Measurements from ENCODE around the gene RGS2. TPM values are rescaled to one million over a fixed set of nuclear protein-coding genes. Genes with fewer than 3 reads are reported as not detected.

Gene RGS2
- total and polyA plus RNA-seq, 2 of the 4 experiments (the other 2 are of a cell fraction): 13.5 to 19.7 TPM

- ChIA-PET CTCF (no interaction called here), POLR2A (ENCODE audit: unreplicated experiment) (no interaction called here)
- no peak overlapping the region for H3K4me2 ChIP-seq (ENCODE audit: low read depth, low read length)
- H2BK120ac ChIP-seq (ENCODE audit: low read depth, low read length): peak overlapping the region; percentile 54; the same call in 1 of the 2 replicates
- no peak for TF ChIP-seq RAD21 (IDR thresholded peaks at IDR 0.05; ENCODE audit: low read length)
- TF ChIP-seq RFX5 (IDR thresholded peaks at IDR 0.05; ENCODE audit: low read depth, low read length): no peak
- no peak for TF ChIP-seq NFE2L2 (IDR thresholded peaks at IDR 0.05; ENCODE audit: low read depth, low read length)
- no peak for TF ChIP-seq CTCF (conservative IDR thresholded peaks at IDR 0.05; ENCODE audit: low read depth, low read length)
- TF ChIP-seq CEBPB (IDR thresholded peaks at IDR 0.05; ENCODE audit: low read depth, low read length): no peak
- TF ChIP-seq CHD1 (IDR thresholded peaks at IDR 0.05; ENCODE audit: low read depth, low read length): no peak
- no peak for TF ChIP-seq FOS (IDR thresholded peaks at IDR 0.05; ENCODE audit: low read depth, low read length)
- no peak for TF ChIP-seq RCOR1 (IDR thresholded peaks at IDR 0.05; ENCODE audit: insufficient replicate concordance, low read length)
- no peak for TF ChIP-seq ELK1 (IDR thresholded peaks at IDR 0.05; ENCODE audit: borderline replicate concordance, low read depth, low read length)
- TF ChIP-seq POLR2A (IDR thresholded peaks at IDR 0.05; ENCODE audit: low read depth, low read length): no peak
- TF ChIP-seq MXI1 (IDR thresholded peaks at IDR 0.05; ENCODE audit: borderline replicate concordance, low read depth, low read length): no peak
- TF ChIP-seq MAZ (IDR thresholded peaks at IDR 0.05; ENCODE audit: borderline replicate concordance, low read depth, low read length): no peak
- no peak for TF ChIP-seq SMC3 (IDR thresholded peaks at IDR 0.05; ENCODE audit: low read depth, low read length)
- no peak for TF ChIP-seq BHLHE40 (IDR thresholded peaks at IDR 0.05; ENCODE audit: low read depth, low read length)
- no peak for TF ChIP-seq USF2 (IDR thresholded peaks at IDR 0.05; ENCODE audit: low read depth, low read length)
- no peak for TF ChIP-seq MAFK (IDR thresholded peaks at IDR 0.05; ENCODE audit: low read depth, low read length)
- no peaks in the 10 kb centered on the region for H3K36me3 ChIP-seq (ENCODE audit: control insufficient read depth, insufficient read depth, low read length)
- H2BK20ac ChIP-seq (ENCODE audit: low read depth, low read length): no peak overlapping the region
- no TSS peak for BruUV-seq (replicated peaks)
- H3K23ac ChIP-seq (ENCODE audit: low read depth, low read length): no peak overlapping the region
- no peak overlapping the region for H2BK5ac ChIP-seq (ENCODE audit: low read depth, low read length, poor library complexity, severe bottlenecking)
- H3K27me3 ChIP-seq (ENCODE audit: control insufficient read depth, insufficient read depth, low read length): no peaks in the 10 kb centered on the region
- intact Hi-C loops (cut with micrococcal nuclease): loop anchor here (5.0 kb wide), 1 partner anchor 35 kb away; no protein-coding TSS in a partner anchor
- no peak overlapping the region for H2AFZ ChIP-seq (replicated peaks; ENCODE audit: low read length, poor library complexity)
- dilution Hi-C loops (cut with HindIII; ENCODE audit: low sequenced_read_pairs, unreplicated experiment): no loop called here
- H3K27ac ChIP-seq (ENCODE audit: insufficient read depth, low read length): no peak overlapping the region
- no peak overlapping the region for H3K4me3 ChIP-seq (ENCODE audit: insufficient read depth, low read depth, low read length)
- peak overlapping the region; percentile 48; the same call in 1 of the 2 replicates for H2AK5ac ChIP-seq (ENCODE audit: low read depth, low read length)
- 0 out of 3 replicates have a peak overlapping the region, but pooled peaks have one; percentile 68 for H2BK15ac ChIP-seq (ENCODE audit: low read depth, low read length)
- no peaks in the 10 kb centered on the region for H4K20me1 ChIP-seq (ENCODE audit: insufficient read depth, low read length)
- H2AK9ac ChIP-seq (replicated peaks; ENCODE audit: low read depth, low read length, poor library complexity): no peak overlapping the region
- H3K56ac ChIP-seq (ENCODE audit: extremely low read depth, insufficient read depth, low read length): no peak overlapping the region
- H3K9me3 ChIP-seq (ENCODE audit: control insufficient read depth, insufficient read depth, low read length): no peaks in the 10 kb centered on the region
- no peak overlapping the region for H4K8ac ChIP-seq (ENCODE audit: low read depth in 2 of 2, low read length in 2 of 2)
- H3K9me1 ChIP-seq (ENCODE audit: insufficient read depth, low read length): peaks cover 10% of the 10 kb centered on the region
- ATAC-seq (ENCODE audit: low read depth): no peak
- peak overlapping the region; percentile 31 for H4K91ac ChIP-seq (ENCODE audit: insufficient read depth, low read depth, low read length)
- H3K4me1 ChIP-seq (ENCODE audit: control insufficient read depth, insufficient read depth, low read length): peaks cover 18% of the 10 kb centered on the region
- no peaks in the 10 kb centered on the region for H3K79me1 ChIP-seq (ENCODE audit: low read depth in 1 of 2, low read length in 2 of 2)
- no CpG with 5 or more reads among the region's 2 CpGs for WGBS, 2 experiments (ENCODE audit: extremely low coverage in 2 of 2, insufficient read length in 1 of 2)
- no peak overlapping the region; the same call in 1 of the 2 replicates for H4K5ac ChIP-seq (ENCODE audit: low read depth, low read length)
- DNase-seq: no peak
- in situ Hi-C loops (cut with MboI; ENCODE audit: low sequenced_read_pairs): no loop called here
- H3K18ac ChIP-seq (ENCODE audit: low read depth, low read length): 0 out of 2 replicates have a peak overlapping the region, but pooled peaks have one; percentile 2
- H3K4ac ChIP-seq (ENCODE audit: low read depth, low read length): 0 out of 2 replicates have a peak overlapping the region, but pooled peaks have one; percentile 28
- H3K14ac ChIP-seq (replicated peaks; ENCODE audit: low read depth, low read length): no peak overlapping the region
- no peak overlapping the region for H3K9ac ChIP-seq (ENCODE audit: low read depth, low read length)
Observed at GRCh38 chr1:192767798-192768197, 41.0 kb upstream of the RGS2 start.
